Transverse colon (tissue), 4 donors: ENCODE data around the gene RGN.

Experiments
- CTCF ChIP-seq, 5 experiments: fragments of 200-600 bp in 3 of 5; fragments of 450-650 bp in 2 of 5; sonication (generic) in 3 of 5; IDR thresholded peaks; 1 replicate in 2 of 5; 2 replicates in 3 of 5; pipeline ENCODE4 v1.5.1; 2016 to 2017; ENCODE audit warnings: antibody characterized with exemption in 5 of 5, inconsistent platforms in 3 of 5, mild to moderate bottlenecking in 2 of 5, moderate library complexity in 1 of 5
- POLR2AphosphoS5 ChIP-seq, 3 donors: sonication (generic); formaldehyde crosslinking; IDR thresholded peaks; one replicate each; pipeline ENCODE4 v1.6.1; 2016; ENCODE audit warnings: antibody characterized with exemption in 3 of 3

- no peak for TF ChIP-seq CTCF (IDR thresholded peaks at IDR 0.05)
- no peak for TF ChIP-seq POLR2AphosphoS5 (IDR thresholded peaks at IDR 0.05)
These were observed 2.6 kb downstream of the RGN start for GRCh38 chrX:47080915-47081236.
